Left hindlimb (tissue), 1 donor: Measurements from ENCODE around the gene PDGFA.
"Not testable (repeated sequence)": the region's sequence is repeated elsewhere in the genome, so short reads cannot be mapped to it uniquely, and the experiment has no call there.

Experiments
- DNase-seq: peaks from one replicate; pipeline ENCODE4 v3.0.0-alpha.2; 2018

PDGFA gene

DNA sequence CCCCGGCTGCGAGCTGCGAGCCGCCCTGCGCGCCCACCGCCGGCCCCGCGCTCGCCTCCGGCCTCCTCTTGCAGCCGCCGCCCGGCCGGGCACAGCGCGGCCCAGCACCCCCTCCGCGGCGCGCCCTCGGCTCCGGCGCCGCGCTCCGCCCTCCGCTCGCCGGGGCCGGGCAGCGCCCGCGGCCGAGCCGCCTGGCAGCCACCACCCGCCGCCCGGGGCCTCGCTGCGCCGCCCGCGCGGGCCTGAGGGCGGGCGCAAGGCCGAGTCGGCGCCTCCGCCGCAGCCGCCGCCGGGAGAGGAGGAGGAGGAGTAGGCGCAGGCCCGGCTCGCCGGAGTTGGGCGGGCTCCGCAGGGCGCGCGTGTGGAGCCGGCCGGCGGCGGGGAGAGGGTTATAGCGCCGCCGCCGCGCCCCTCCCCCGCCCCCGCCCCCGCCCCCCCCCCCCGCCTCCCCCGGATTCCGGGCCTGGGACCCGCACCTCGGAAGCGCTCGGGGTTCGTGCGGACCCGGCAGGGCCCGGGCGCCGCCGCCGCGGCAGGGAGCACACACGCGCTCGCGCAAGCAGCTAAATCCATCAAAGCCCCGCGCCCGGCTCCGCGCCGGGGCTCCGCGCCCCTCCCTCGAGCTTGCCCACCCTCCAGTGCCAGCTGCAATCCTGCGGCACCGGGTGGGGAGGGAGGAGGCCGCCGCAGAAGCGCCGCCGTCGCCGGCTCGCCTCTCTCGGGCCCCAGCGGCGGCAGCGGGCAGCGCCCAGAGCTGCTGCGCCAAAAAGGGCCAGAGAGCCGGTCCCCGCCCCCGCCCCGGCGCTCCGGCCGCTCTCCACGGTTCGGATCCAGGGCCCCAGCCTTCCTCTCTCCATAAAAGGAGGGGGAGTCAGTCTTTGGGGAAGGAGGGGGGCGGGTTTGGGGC lies at the start of gene PDGFA:
TSS of gene PDGFA (minus strand) at position 363 of the 907 bp plus-strand sequence. CDS start 845 bp downstream, outside the sequence.
- peak; percentile 78 for DNase-seq

DNA sequence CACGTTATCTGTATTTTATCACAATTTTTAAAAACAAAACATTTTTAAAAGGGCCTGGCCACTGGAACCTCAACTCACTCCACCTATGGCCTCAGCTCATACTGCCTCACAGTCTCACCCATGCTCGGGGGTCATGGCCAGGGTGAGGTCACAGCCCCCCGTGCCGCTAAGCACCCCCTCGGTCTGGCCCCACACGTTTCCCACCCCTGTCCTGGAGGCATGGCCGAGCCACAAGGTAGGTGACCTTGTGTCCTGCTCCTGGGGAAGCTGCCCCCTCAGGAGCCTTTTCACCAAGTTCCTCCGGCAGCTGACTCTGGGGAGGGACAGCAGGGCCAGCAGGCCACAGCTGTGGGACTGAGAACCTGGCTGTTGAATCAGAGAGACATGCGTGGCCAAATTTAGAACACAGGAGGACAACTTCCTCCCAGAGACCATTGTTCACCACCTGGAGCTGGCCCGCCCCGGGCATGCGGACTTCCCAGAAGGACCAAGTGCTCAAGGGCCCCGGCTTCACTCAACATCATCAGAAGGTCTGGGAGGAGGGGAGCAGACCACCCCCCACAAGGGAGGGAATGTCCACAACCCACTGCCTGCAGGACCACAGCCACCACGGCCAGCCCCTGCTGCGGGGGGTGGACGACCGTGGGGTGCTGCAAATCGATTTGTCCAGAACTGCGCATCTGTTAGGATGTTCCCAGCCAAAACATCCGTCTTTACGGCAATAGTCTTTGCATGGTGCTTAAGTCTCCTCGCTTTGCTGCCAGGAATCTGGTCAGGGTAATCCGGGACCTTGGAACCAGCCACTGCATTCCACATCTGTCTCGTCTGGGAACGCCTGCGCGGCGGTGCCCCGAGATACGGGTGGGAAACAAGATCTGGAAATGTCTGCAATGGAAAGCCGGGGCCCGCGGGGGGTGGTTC lies 48.6 kb upstream of the PDGFA start:
- DNase-seq: peak; percentile 88

DNA sequence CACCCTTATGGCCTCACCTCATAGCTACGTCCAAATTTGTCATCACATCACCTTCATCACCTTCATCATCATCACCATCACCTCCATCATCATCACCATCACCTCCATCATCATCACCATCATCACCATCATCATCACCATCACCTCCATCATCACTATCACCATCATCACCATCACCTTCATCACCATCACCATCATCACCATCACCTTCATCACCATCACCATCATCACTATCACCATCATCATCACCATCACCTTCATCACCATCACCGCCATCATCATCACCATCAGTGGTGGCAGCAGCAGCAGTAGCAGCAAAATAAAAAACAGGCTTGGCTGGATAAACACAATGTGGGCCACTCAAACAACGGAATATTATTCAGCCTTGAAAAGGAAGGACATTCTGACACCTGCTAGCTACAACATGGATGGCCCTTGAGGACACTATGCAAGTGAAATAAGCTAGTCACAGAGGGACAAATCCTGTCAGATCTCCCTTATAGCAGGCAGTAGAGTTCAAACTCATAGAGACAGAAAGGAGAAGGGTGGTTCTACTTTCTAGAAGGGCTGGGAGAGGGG lies 47.7 kb upstream of the PDGFA start:
- DNase-seq: no peak

DNA sequence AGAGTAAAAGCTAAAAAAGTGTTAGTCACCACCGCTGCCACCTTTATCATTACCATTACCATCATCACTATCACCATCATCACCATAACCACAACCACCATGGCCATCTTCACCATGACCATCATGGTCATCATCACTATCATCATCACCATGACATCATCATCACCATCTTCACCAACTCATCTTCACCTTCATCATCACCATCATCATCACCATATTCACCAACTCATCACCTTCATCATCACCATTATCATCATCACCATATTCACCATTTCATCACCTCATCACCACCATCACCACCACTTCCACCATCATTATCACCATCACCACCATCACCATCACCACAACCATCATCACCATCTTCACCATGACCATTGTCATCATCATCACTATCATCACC lies 46.5 kb upstream of the PDGFA start:
- DNase-seq: no peak

DNA sequence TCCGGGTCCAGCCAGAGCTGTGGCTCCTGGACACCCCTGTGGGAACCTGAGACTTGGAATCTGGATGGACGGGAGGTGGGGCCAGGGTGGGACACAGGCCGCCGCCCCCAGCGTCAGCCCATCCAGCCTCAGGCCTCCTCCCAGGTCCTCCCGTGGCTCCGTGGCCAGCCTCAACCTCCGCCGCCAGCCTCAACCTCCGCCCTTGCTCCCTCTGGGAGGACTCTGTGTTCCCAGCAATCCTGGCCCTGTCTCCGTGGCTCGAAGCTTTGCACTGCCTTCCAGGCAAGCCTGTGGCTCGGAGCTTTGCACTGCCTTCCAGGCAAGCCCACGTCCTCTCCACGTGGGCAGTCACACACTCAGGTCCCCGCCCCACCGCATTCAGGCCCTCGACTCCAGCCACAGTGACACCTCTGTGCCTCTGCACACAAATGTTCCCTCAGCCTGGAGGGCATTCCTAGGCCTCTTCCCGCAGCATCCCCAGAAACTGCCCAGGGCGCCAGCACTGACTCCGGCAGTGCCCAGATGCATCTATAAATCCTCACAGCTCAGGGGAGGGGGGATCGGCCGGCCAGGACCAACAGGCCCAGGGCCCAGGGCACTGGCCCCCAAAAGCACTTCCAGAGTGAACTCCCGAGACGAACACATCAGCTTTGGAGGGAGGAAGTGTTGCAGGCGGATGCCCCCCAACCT lies 44.7 kb upstream of the PDGFA start:
- DNase-seq: no peak

DNA sequence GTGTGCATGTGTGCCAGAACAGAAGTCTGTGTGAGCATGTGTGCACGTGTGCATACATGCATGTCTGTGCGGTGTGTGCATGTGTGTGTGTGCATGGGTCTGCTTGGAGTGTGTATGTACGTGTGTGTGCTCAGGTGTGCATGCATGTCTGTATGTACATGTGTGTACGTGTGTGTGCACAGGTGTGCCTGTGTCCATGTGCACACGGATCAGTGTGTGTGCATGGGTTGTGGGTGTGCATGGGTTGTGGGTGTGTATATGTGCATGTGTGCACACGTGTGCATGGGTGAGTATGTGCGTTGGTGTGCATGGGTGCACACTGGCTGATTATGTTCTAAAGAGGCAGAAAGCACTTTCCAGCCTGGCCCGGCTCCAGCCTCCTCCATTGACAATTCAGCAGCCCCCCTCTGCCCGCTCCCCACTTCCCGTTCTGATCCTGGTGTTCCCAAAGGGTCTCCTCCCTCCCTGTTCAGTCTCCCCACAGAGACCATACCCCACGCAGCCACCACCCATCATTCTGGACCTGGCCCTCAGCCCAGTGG lies 44.1 kb upstream of the PDGFA start:
- DNase-seq: no peak

DNA sequence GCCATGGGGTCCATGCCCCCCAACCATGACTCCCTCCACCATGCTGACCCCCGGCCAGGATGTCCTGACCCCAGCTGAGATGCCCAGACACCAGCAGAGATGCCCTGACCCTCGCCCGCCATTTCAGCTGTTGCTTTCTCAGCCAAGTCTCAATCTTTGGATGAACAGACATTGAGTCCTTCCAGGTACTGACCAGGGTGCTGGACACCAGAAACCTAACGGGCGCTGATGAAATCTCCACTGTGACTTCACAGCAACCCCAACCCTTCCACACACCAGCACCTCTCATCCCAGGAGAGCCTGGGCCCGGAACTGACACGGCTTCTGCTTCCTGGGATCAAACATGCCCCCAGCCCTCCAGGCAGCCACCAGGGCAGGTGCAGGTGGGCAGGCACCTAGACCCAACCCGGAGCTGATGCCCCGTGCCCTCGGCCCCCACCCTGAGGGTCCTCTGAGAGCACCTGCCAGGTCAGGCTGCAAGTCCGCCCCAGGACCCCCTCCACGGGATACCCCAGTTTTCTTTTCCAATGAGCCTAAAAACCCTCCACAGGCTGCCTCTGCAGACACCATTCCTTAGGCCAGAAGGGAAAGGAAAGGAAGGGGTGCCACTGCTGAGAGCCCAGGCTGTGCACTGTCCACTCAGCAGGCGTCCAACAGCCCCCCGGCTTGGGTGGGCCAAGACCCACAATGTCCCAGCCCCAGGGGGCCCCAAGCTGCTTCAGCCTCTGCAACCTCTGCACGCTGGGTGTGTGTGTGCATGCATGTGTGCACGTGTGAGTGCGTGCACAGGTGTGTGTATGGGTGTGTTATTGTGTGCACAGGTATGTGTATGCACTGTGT lies 43.4 kb upstream of the PDGFA start:
- DNase-seq: no peak

DNA sequence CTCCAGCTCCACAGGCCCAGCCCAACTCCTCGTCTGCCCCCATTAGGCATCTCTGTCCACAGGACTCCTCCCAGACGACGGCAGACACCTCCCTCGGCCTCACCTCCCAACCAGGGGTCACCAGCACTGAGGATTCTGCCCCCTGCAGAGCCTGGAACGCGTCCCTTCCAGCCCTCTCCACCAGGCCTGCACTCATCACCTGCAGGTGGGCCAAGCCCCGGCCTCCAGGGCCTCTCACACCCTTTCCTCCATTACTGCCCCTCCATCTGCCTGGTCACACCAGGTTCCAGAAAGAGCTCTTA lies 42.7 kb upstream of the PDGFA start:
- DNase-seq: no peak

DNA sequence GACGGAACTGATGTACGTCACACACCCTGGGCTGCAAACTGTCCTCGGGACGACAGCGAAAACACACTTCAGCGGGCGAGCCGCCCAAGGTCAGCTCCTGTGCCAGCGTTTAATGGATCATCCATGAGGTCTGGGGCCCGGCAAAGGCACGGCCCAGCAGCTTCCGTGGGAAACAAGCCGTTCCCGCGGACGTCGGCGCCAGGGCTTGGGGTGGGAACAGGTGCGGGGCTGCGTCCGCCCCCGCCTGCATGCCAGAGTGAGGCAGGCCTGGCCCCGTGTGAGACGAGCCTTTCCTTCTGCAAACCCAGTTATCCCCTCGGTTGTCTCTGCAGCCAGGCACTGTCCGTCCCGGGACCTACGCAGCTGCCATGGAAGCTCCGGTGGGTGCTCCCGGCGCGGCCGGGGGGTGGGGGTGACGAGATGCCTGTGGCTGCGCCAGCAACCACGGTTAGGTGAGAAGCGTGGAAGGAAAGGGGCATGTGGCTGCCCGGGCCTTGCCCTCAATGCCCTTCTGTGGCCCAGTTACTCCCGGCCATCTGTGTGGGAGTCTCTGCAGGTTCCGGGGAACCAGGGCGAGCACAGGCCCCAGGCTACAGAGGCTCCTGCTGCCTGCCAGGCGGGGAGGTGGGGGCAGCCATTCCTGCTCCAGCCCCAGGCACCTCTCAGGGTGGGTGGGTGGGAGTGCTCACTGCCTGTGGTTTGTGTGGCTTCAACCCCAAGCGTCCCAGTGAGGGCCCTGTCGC lies 42.2 kb upstream of the PDGFA start:
- peak; percentile 64 for DNase-seq

DNA sequence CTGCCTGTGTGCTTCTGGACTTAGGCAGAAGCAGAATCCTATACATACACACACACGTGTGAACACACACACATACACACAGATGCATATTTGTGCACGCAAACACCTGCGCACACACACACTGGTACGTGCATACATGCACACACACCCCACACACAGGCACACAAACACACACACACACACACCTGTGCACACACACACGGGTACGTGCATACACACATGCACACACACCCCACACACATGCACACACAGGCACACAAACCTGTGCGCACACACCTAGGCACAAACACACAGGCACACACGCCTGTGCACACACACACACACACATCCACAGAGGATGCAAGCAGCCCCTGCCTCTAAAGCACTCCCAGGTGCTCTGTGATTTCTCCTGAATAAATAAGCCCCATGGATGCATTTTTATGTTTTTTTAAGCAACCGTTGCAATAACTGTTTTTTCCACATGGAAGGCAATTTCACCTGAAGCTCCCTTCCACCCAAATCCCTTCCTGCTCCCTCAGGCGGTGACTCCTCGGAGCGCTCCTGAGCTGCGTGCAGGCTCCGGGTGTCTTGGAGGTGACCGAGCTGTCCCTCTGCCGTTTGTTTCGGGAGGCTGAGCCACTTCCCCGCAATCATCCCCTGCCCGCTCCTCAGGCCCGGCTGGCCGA lies 41.5 kb upstream of the PDGFA start:
- DNase-seq: no peak

DNA sequence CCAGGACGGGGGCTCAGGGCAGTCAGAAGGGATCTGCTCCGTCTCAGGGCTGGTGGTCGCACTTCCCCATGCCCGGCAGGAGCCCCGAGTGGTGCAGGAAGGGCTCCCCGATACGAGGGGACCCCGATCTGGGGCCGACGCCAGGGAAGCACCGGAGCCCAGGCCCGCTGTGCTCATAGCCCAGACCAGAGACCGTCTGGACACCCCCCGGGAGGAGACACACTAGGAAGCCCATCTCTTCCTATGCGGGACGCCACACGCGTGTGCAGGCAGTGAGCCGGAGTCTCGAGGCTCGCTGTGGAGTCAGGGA lies 39.7 kb upstream of the PDGFA start:
- no peak for DNase-seq

DNA sequence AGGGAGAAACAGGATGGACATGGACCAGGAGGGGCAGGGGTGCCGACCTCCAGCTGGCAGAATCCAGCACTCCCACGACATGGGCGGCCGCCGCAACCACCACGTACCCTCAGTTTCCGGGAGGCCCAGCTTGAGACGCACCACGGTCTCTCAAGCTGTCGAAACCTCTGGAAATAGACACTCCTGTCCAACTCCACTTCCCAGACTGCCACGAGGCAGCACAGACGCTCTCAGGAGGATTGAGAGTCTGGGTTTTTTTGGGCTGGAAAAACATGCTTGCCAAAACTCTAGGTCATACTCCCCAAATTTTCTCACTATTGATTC lies 37.9 kb upstream of the PDGFA start:
- DNase-seq: no peak

DNA sequence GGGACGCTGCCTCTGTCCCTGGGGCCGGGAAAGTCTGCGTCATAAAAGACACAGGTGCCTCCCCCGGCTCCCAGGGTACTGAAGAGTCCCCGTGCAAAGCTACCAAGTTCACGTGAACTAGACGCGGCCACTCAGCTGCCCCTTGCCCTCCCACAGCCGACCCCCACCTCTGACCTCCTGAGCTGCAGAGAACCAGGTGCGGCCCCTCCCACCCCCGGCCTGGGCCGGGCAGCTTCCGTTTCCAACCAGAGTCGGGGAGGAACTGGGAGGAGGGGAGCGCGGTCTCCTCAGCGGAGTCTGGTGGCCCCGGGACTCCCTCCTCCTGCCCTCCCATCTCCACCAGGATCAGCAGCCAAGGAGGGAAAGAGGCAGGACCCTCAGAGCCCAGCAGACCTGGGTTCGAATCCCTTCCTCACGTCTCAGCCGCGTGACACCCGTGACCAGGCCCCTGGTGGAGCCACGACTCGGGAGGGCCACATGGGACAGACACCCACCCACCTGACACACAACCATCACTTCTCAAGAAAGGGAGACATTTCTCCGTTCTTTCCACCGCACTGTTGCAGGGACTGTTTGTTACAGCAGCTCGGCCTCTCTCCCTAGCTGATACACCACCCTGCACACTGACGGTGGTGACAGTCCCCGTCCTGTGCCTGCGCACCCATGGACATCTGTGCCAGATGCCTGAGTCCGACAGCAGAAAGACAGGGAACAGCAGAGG lies 37.4 kb upstream of the PDGFA start:
- no peak for DNase-seq

DNA sequence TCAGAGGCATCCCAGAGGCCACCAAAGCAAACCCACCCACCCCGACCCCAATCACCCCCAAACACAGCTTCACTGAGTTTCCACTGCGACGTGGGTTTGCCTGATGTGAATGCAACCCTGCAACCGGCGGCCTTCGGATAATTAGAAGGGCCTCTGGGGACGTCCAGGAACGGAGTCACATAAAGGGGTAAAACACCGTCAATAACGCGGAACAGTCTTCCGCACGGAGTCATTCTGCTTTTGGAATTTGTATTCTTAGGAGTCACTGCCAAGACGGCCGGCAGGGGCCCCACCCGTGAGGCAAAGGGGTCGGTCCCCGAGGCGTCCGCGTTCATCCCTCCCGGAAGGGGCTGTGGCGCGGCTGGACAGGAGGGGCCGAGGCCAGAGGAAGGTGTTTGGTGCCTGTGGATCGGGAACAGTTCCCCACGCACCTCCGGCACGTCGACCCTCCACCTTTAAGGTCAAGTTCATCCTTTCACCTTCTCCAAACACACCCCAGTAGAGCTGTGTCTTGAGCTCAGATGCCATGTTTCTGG lies 36.7 kb upstream of the PDGFA start:
- DNase-seq: no peak

DNA sequence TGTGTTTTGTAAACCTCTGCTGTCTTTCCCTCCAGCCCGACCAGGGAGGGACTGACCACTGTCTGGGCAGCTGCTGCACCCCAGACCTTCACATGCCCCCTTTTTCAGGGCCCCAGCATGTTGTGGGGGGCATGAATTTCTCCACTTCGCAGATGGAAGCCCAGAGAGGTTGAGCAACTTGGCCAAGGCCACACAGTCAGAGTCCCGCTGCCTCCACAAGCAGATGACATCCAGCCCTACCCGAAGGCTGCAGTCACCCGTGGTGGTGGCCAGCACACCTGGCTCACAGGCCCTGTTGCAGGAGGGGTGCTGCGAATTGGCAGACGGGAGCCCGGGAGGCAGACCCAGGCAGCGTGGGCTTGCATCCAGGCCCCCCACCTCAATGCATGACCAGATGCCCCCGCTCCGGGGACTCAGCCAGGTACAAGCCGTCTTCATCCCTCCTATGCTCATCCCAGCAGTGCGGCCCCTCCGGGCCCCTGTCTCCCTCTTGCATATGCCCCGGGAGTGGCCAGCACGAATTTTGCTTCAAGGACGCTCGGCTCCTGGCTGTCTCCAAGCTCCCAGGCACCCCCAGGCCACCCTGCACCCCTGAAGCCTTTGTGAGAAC lies 36.0 kb upstream of the PDGFA start:
- no peak for DNase-seq

DNA sequence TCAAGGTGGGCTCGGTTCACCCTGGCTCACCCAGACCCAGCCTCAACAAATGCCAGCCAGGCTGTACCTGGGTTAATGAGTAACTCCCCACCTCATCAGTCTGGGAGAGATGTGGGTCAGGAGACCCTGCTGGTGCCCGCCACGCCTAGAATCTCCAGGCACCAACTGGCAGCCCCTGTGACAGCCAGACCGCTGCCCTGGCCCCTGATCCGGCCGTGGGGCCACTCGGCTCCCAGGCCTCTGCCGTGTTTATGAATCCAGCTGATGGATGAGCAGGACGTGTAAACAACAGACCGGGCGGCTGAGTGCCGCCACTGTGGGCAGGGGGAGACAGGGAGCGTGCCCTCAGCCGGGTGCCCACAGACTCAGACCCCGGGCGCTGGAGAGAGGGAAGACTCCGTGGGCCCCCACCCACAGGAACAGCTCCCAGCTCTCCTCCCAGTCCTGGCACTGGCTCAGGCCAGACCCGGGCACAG lies 34.0 kb upstream of the PDGFA start:
- no peak for DNase-seq

DNA sequence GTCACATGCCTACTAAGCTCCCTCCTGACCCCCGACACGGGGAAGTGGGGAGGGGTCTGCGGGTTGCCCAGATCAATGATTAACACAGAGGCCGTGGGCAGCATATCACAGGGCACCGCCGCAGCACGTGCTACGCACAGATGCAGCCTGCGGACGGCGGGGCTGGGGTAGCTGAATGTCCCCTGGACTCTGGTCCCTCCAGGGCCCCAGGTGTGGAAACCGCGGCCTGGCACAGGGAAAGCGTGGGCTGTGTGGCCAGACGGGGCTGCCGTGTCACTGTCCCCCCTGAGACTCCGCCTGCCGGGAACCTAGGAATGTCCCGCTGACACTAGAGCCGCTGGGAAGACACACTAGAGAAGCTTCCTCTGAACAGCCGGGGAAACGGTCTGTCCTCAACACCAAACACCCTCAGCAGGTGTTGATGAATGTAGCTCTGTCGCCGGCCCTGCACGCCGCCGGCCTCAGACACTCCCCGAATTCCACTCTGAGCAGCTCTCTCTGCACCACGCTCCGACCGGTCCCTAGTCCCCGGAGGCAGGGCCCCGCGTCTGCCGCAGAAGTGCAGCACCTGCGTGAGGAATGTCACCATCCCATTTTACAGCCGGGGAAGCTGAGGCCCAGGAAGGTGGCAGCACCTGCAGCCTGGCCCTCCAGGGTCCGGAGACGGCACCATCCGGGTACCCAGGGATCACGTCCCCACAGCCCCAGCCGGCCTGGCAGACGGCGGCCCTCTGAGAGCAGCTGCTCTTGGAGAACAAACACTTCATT lies 33.4 kb upstream of the PDGFA start:
- no peak for DNase-seq

DNA sequence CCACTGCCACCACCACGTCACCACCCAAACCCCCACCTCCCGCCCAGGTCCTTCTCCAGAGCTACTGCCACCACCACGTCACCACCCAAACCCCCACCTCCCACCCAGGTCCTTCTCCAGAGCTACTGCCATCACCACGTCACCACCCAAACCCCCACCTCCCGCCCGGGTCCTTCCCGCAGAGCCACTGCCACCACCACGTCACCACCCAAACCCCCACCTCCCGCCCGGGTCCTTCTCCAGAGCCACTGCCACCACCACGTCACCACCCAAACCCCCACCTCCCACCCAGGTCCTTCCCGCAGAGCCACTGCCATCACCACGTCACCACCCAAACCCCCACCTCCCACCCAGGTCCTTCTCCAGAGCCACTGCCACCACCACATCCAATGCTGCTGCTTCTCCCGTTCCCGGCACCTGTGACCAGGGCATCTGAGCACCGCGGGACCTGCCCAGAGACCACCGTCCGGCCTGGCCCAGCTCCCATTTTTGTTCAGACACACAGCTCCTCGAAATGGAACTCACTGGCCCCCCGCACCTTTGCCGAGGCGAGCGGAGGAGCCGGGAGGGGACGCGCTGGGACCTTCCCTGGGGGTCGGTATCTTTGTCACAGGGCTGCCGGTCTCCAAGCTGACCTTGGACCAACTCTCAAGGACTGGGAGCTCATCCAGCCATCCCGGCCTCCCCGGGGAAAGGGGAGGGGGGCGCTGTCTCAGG lies 32.7 kb upstream of the PDGFA start:
- DNase-seq: not testable (repeated sequence)
